Peyer's patch (tissue), 4 donors: ENCODE measurements around the gene SOX1.

Experiments
- POLR2A ChIP-seq, 2 donors: fragments of 450-650 bp; IDR thresholded peaks; one replicate each; pipeline ENCODE4 v1.5.1; 2017; ENCODE audit warnings: antibody characterized with exemption in 2 of 2, mild to moderate bottlenecking in 2 of 2, moderate library complexity in 2 of 2
- TF ChIP-seq, protein P1 (sequence below), 6 experiments: fragments of 450-650 bp in 4 of 6; fragments of 200-600 bp in 2 of 6; sonication (generic) in 1 of 6; IDR thresholded peaks; one replicate each; pipeline ENCODE4 v1.5.1; 2017 to 2019; ENCODE audit warnings: antibody characterized with exemption in 6 of 6, mild to moderate bottlenecking in 3 of 6, moderate library complexity in 1 of 6

DNA sequence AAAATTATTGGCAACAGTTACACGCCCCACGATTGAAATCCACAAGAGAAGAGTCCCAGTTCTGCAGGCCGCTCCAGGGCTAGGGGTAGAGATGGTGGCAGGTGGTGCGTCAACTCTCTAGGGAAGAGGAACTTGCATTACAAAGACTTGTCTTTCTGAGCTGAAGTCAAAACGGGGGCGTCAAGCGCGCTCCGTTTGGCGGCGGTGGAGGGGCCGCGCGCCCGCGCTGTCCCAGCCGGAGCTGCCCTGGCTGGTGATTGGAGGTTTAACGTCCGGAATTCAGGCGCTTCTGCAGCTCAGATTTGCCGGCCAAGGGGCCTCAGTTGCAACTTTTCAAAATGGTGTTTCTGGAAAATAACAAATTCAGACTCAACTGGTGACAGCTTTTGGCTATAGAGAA, 38.9 kb downstream of the SOX1 start:
- TF ChIP-seq, protein P1, sequence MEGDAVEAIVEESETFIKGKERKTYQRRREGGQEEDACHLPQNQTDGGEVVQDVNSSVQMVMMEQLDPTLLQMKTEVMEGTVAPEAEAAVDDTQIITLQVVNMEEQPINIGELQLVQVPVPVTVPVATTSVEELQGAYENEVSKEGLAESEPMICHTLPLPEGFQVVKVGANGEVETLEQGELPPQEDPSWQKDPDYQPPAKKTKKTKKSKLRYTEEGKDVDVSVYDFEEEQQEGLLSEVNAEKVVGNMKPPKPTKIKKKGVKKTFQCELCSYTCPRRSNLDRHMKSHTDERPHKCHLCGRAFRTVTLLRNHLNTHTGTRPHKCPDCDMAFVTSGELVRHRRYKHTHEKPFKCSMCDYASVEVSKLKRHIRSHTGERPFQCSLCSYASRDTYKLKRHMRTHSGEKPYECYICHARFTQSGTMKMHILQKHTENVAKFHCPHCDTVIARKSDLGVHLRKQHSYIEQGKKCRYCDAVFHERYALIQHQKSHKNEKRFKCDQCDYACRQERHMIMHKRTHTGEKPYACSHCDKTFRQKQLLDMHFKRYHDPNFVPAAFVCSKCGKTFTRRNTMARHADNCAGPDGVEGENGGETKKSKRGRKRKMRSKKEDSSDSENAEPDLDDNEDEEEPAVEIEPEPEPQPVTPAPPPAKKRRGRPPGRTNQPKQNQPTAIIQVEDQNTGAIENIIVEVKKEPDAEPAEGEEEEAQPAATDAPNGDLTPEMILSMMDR (IDR thresholded peaks at IDR 0.05): no peak
- no peak for TF ChIP-seq POLR2A (IDR thresholded peaks at IDR 0.05)
